Kidney tubule cell (primary cell): Measurements from ENCODE around the gene NLK.

Source experiments
- DNase-seq: peaks from one replicate; pipeline ENCODE4 v3.0.0-alpha.2; 2018; ENCODE audit warnings: low spot score

The NLK gene

GRCh38 chr17:28113269-28113668 is 70.8 kb downstream of the NLK start:
- DNase-seq = no peak

GRCh38 chr17:28115046-28115445 is 72.6 kb downstream of the NLK start:
- DNase-seq = no peak

GRCh38 chr17:28117304-28117703 is 74.8 kb downstream of the NLK start:
- DNase-seq = no peak

- no peak for DNase-seq
Measured at GRCh38 chr17:28118362-28118761, 75.9 kb downstream of the NLK start.

- peak; percentile 43 for DNase-seq
Measured at GRCh38 chr17:28119046-28119445, 76.6 kb downstream of the NLK start.

- no peak for DNase-seq
Measured at GRCh38 chr17:28119560-28119959, 77.1 kb downstream of the NLK start.

- peak; percentile 63 for DNase-seq
Measured at GRCh38 chr17:28120766-28121165, 78.3 kb downstream of the NLK start.

- peak; percentile 61 for DNase-seq
Measured at GRCh38 chr17:28124962-28125361, 82.5 kb downstream of the NLK start.

- peak; percentile 19 for DNase-seq
Measured at GRCh38 chr17:28125526-28126378, 83.3 kb downstream of the NLK start.

GRCh38 chr17:28127196-28127595 is 84.7 kb downstream of the NLK start:
- DNase-seq = no peak

GRCh38 chr17:28128779-28129178 is 86.3 kb downstream of the NLK start:
- no peak for DNase-seq

GRCh38 chr17:28130472-28130871 is 88.0 kb downstream of the NLK start:
- DNase-seq = no peak

- no peak for DNase-seq
Measured at GRCh38 chr17:28131599-28131998, 89.1 kb downstream of the NLK start.

- peak; percentile 82 for DNase-seq
Measured at GRCh38 chr17:28133562-28133970, 91.1 kb downstream of the NLK start.

- DNase-seq = no peak
Measured at GRCh38 chr17:28136923-28137322, 94.4 kb downstream of the NLK start.

GRCh38 chr17:28139822-28140221 is 97.3 kb downstream of the NLK start:
- DNase-seq = no peak

- no peak for DNase-seq
Measured at GRCh38 chr17:28141313-28141712, 98.8 kb downstream of the NLK start.

GRCh38 chr17:28141773-28142172 is 99.3 kb downstream of the NLK start:
- DNase-seq = no peak

GRCh38 chr17:28142305-28142704 is 99.8 kb downstream of the NLK start:
- no peak for DNase-seq

GRCh38 chr17:28144019-28144418 is 101.5 kb downstream of the NLK start:
- no peak for DNase-seq

- peak; percentile 30 for DNase-seq
Measured at GRCh38 chr17:28145348-28145747, 102.9 kb downstream of the NLK start.

- no peak for DNase-seq
Measured at GRCh38 chr17:28147017-28147416, 104.5 kb downstream of the NLK start.

GRCh38 chr17:28151001-28151400 is 108.5 kb downstream of the NLK start:
- no peak for DNase-seq

- DNase-seq = peak; percentile 23
Measured at GRCh38 chr17:28154214-28154613, 111.7 kb downstream of the NLK start.
